HEK293 (cell line): ENCODE data around the gene CSPG4.

Source experiments
- BCL11B ChIP-seq: fragments of 450-650 bp; formaldehyde crosslinking; IDR thresholded peaks from 2 replicates; pipeline ENCODE4 v1.5.1; 2016; ENCODE audit warnings: low read depth, missing biosample characterization, missing genetic modification characterization
- KLF1 ChIP-seq: fragments of 450-650 bp; formaldehyde crosslinking; IDR thresholded peaks from 2 replicates; pipeline ENCODE4 v1.5.1; 2016; ENCODE audit warnings: missing biosample characterization, missing genetic modification characterization
- KLF16 ChIP-seq: fragments of 450-650 bp; formaldehyde crosslinking; IDR thresholded peaks from 2 replicates; pipeline ENCODE4 v1.5.1; 2017; ENCODE audit warnings: missing biosample characterization, missing genetic modification characterization
- MZF1 ChIP-seq: fragments of 450-650 bp; formaldehyde crosslinking; IDR thresholded peaks from 2 replicates; pipeline ENCODE4 v1.5.1; 2017; ENCODE audit warnings: missing biosample characterization, missing genetic modification characterization, borderline replicate concordance
- TRIM28 ChIP-seq: IDR thresholded peaks from 2 replicates; pipeline ENCODE4 v1.6.1; 2011; ENCODE audit warnings: low read length, control low read depth, borderline replicate concordance
- YY2 ChIP-seq: fragments of 450-650 bp; formaldehyde crosslinking; IDR thresholded peaks from 2 replicates; pipeline ENCODE4 v1.5.1; 2016; ENCODE audit warnings: missing biosample characterization, missing genetic modification characterization
- ZFP3 ChIP-seq: fragments of 450-650 bp; formaldehyde crosslinking; IDR thresholded peaks from 2 replicates; pipeline ENCODE4 v1.5.1; 2016; ENCODE audit warnings: low read depth, missing biosample characterization, missing genetic modification characterization
- ZIC2 ChIP-seq: fragments of 450-650 bp; formaldehyde crosslinking; IDR thresholded peaks from 2 replicates; pipeline ENCODE4 v1.5.1; 2016; ENCODE audit warnings: missing biosample characterization, missing genetic modification characterization
- ZNF10 ChIP-seq: fragments of 450-650 bp; formaldehyde crosslinking; IDR thresholded peaks from 2 replicates; pipeline ENCODE4 v1.5.1; 2017; ENCODE audit warnings: missing biosample characterization, missing genetic modification characterization
- ZNF140 ChIP-seq: fragments of 450-650 bp; formaldehyde crosslinking; IDR thresholded peaks from 2 replicates; pipeline ENCODE4 v1.5.1; 2016; ENCODE audit warnings: missing biosample characterization, missing genetic modification characterization
- ZNF16 ChIP-seq: fragments of 450-650 bp; formaldehyde crosslinking; IDR thresholded peaks from 2 replicates; pipeline ENCODE4 v1.5.1; 2016; ENCODE audit warnings: low read depth, missing biosample characterization, missing genetic modification characterization
- ZNF184 ChIP-seq: fragments of 450-650 bp; IDR thresholded peaks from 2 replicates; pipeline ENCODE4 v1.5.1; 2018; ENCODE audit warnings: missing biosample characterization, mild to moderate bottlenecking, missing genetic modification characterization
- ZNF266 ChIP-seq: fragments of 450-650 bp; formaldehyde crosslinking; IDR thresholded peaks from 2 replicates; pipeline ENCODE4 v1.5.1; 2016; ENCODE audit warnings: missing biosample characterization, missing genetic modification characterization, low read depth
- ZNF292 ChIP-seq: fragments of 450-650 bp; formaldehyde crosslinking; IDR thresholded peaks from 2 replicates; pipeline ENCODE4 v1.5.1; 2016; ENCODE audit warnings: low read depth, missing biosample characterization, missing genetic modification characterization, borderline replicate concordance
- ZNF501 ChIP-seq: fragments of 450-650 bp; formaldehyde crosslinking; IDR thresholded peaks from 2 replicates; pipeline ENCODE4 v1.5.1; 2016; ENCODE audit warnings: missing biosample characterization, missing genetic modification characterization
- ZNF549 ChIP-seq: fragments of 450-650 bp; IDR thresholded peaks from 2 replicates; pipeline ENCODE4 v1.5.1; 2018; ENCODE audit warnings: missing biosample characterization, missing genetic modification characterization, mild to moderate bottlenecking, inconsistent platforms, moderate library complexity
- ZNF585B ChIP-seq: fragments of 450-650 bp; formaldehyde crosslinking; IDR thresholded peaks from 2 replicates; pipeline ENCODE4 v1.5.1; 2016; ENCODE audit warnings: missing biosample characterization, missing genetic modification characterization
- ZNF600 ChIP-seq: fragments of 450-650 bp; formaldehyde crosslinking; IDR thresholded peaks from 2 replicates; pipeline ENCODE4 v1.5.1; 2016; ENCODE audit warnings: missing biosample characterization, missing genetic modification characterization
- ZNF629 ChIP-seq: fragments of 450-650 bp; formaldehyde crosslinking; IDR thresholded peaks from 2 replicates; pipeline ENCODE4 v1.5.1; 2017; ENCODE audit warnings: missing biosample characterization, missing genetic modification characterization
- ZNF843 ChIP-seq: fragments of 450-650 bp; formaldehyde crosslinking; IDR thresholded peaks from 2 replicates; pipeline ENCODE4 v1.5.1; 2016; ENCODE audit warnings: missing biosample characterization, missing genetic modification characterization
- ZSCAN23 ChIP-seq: fragments of 450-650 bp; formaldehyde crosslinking; IDR thresholded peaks from 2 replicates; pipeline ENCODE4 v1.5.1; 2016; ENCODE audit warnings: missing biosample characterization, missing genetic modification characterization
- ZSCAN30 ChIP-seq: fragments of 450-650 bp; IDR thresholded peaks from 2 replicates; pipeline ENCODE4 v1.5.1; 2018; ENCODE audit warnings: missing biosample characterization, mild to moderate bottlenecking, missing genetic modification characterization, moderate library complexity
- ZXDB ChIP-seq: fragments of 450-650 bp; formaldehyde crosslinking; IDR thresholded peaks from 2 replicates; pipeline ENCODE4 v1.5.1; 2016; ENCODE audit warnings: missing biosample characterization, missing genetic modification characterization
- TF ChIP-seq, protein P1 (sequence below): fragments of 450-650 bp; formaldehyde crosslinking; IDR thresholded peaks from 2 replicates; pipeline ENCODE4 v1.5.1; 2016; ENCODE audit warnings: missing biosample characterization, missing genetic modification characterization
- TF ChIP-seq, protein P2 (sequence below): fragments of 450-650 bp; formaldehyde crosslinking; IDR thresholded peaks from 2 replicates; pipeline ENCODE4 v1.5.1; 2016; ENCODE audit warnings: missing biosample characterization, missing genetic modification characterization
- TF ChIP-seq, protein P3 (sequence below): fragments of 450-650 bp; formaldehyde crosslinking; IDR thresholded peaks from 2 replicates; pipeline ENCODE4 v1.5.1; 2017; ENCODE audit warnings: missing biosample characterization, mild to moderate bottlenecking, missing genetic modification characterization, moderate library complexity

CSPG4 gene

GRCh38 chr15:75694241-75695182, 18.1 kb downstream of the CSPG4 start (continued):
- TF ChIP-seq, protein P1, sequence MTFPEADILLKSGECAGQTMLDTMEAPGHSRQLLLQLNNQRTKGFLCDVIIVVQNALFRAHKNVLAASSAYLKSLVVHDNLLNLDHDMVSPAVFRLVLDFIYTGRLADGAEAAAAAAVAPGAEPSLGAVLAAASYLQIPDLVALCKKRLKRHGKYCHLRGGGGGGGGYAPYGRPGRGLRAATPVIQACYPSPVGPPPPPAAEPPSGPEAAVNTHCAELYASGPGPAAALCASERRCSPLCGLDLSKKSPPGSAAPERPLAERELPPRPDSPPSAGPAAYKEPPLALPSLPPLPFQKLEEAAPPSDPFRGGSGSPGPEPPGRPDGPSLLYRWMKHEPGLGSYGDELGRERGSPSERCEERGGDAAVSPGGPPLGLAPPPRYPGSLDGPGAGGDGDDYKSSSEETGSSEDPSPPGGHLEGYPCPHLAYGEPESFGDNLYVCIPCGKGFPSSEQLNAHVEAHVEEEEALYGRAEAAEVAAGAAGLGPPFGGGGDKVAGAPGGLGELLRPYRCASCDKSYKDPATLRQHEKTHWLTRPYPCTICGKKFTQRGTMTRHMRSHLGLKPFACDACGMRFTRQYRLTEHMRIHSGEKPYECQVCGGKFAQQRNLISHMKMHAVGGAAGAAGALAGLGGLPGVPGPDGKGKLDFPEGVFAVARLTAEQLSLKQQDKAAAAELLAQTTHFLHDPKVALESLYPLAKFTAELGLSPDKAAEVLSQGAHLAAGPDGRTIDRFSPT (tag by site-specific recombination): 0 out of 2 replicates have a peak, but pooled peaks have one; percentile 15
- TF ChIP-seq, protein P2, sequence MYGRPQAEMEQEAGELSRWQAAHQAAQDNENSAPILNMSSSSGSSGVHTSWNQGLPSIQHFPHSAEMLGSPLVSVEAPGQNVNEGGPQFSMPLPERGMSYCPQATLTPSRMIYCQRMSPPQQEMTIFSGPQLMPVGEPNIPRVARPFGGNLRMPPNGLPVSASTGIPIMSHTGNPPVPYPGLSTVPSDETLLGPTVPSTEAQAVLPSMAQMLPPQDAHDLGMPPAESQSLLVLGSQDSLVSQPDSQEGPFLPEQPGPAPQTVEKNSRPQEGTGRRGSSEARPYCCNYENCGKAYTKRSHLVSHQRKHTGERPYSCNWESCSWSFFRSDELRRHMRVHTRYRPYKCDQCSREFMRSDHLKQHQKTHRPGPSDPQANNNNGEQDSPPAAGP (tag by site-specific recombination): peak; percentile 40; the same call in 1 of the 2 replicates
- TF ChIP-seq KLF1: no peak
- no peak for TF ChIP-seq ZSCAN23 (tag by site-specific recombination)
- 0 out of 2 replicates have a peak, but pooled peaks have one; percentile 5 for TF ChIP-seq TRIM28
- TF ChIP-seq ZSCAN30 (tag by site-specific recombination): peak; percentile 82
- TF ChIP-seq ZNF184 (tag by site-specific recombination): no peak
- TF ChIP-seq ZNF629 (tag by site-specific recombination): 0 out of 2 replicates have a peak, but pooled peaks have one; percentile 24
- no peak for TF ChIP-seq ZNF140 (tag by site-specific recombination)
- peak; percentile 81; the same call in 1 of the 2 replicates for TF ChIP-seq MZF1 (tag by site-specific recombination)
- peak; percentile 30; the same call in 1 of the 2 replicates for TF ChIP-seq ZNF843
- peak; percentile 90 for TF ChIP-seq ZNF10 (tag by site-specific recombination)
- TF ChIP-seq, protein P3, sequence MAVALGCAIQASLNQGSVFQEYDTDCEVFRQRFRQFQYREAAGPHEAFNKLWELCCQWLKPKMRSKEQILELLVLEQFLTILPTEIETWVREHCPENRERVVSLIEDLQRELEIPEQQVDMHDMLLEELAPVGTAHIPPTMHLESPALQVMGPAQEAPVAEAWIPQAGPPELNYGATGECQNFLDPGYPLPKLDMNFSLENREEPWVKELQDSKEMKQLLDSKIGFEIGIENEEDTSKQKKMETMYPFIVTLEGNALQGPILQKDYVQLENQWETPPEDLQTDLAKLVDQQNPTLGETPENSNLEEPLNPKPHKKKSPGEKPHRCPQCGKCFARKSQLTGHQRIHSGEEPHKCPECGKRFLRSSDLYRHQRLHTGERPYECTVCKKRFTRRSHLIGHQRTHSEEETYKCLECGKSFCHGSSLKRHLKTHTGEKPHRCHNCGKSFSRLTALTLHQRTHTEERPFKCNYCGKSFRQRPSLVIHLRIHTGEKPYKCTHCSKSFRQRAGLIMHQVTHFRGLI (tag by site-specific recombination): peak; percentile 99
- TF ChIP-seq ZNF600: peak; percentile 99
- no peak for TF ChIP-seq ZNF16 (tag by site-specific recombination)
- TF ChIP-seq YY2 (tag by site-specific recombination): no peak
- TF ChIP-seq ZNF266: no peak
- TF ChIP-seq KLF16: no peak
- TF ChIP-seq ZFP3 (tag by site-specific recombination): no peak
- TF ChIP-seq ZIC2 (tag by site-specific recombination): peak; percentile 99
- TF ChIP-seq ZXDB (tag by site-specific recombination): peak; percentile 63
- TF ChIP-seq ZNF549 (tag by site-specific recombination): no peak
- TF ChIP-seq ZNF501: no peak
- no peak for TF ChIP-seq BCL11B (tag by site-specific recombination)
- no peak for TF ChIP-seq ZNF585B (tag by site-specific recombination)
- TF ChIP-seq ZNF292 (tag by site-specific recombination): no peak
